K562 (cell line): ENCODE results near the gene CHPF2. TPM values are rescaled to one million over a fixed set of nuclear protein-coding genes. Genes with fewer than 3 reads are reported as not detected.

Experiments
- CAMTA2 ChIP-seq: fragments of 250-450 bp; sonication (Bioruptor Pico); conservative IDR thresholded peaks from 2 replicates; pipeline ENCODE4 v1.5.1; 2022
- IRF2 ChIP-seq: sonication (generic); formaldehyde crosslinking; IDR thresholded peaks from 2 replicates; pipeline ENCODE4 v1.8.1; 2022; ENCODE audit warnings: mild to moderate bottlenecking, missing genetic modification reagents
- MTA1 ChIP-seq: fragments of 450-650 bp; IDR thresholded peaks from 2 replicates; pipeline ENCODE4 v1.6.1; 2017; ENCODE audit warnings: borderline replicate concordance
- NR3C1 ChIP-seq: sonication (generic); formaldehyde crosslinking; IDR thresholded peaks from 2 replicates; pipeline ENCODE4 v1.8.1; 2022; ENCODE audit warnings: missing genetic modification reagents
- POLR3A ChIP-seq: IDR thresholded peaks from 2 replicates; pipeline ENCODE4 v1.6.1; 2011; ENCODE audit warnings: borderline replicate concordance, mild to moderate bottlenecking, moderate library complexity; ENCODE audit not compliant: insufficient read length, insufficient read depth; ENCODE audit errors: extremely low read depth
- TAF7 ChIP-seq: fragments of 450-650 bp; IDR thresholded peaks from 2 replicates; pipeline ENCODE4 v1.6.1; 2016; ENCODE audit warnings: missing genetic modification characterization, missing compliant biosample characterization
- WHSC1 ChIP-seq: IDR thresholded peaks from one replicate; pipeline ENCODE4 v1.6.1; 2012; ENCODE audit warnings: low read length, control low read depth, inconsistent platforms
- ZFX ChIP-seq: sonication (generic); formaldehyde crosslinking; IDR thresholded peaks from 2 replicates; pipeline ENCODE4 v1.8.0; 2022; ENCODE audit warnings: mild to moderate bottlenecking, missing genetic modification reagents, moderate library complexity
- ZNF175 ChIP-seq: fragments of 200-800 bp; sonication (Bioruptor generic); IDR thresholded peaks from 2 replicates; pipeline ENCODE4 v1.6.1; 2016; ENCODE audit warnings: low read depth, mild to moderate bottlenecking, missing genetic modification characterization, missing compliant biosample characterization
- polyA plus RNA-seq, 8 experiments: library from polyadenylated mRNA; depleted of rRNA in 4 of 8; stranded (reverse) in 5 of 8; unstranded in 3 of 8; fragments of >200 nt; fragmentation: Nextera tagmentation in 2 of 8; fragmentation: Illumina TruSeq in 1 of 8; extraction: Ambion mirVana in 2 of 8; extraction: Trizol in 1 of 8; gene quantifications; 2 replicates each; pipeline versions ENCODE4 v1.2.1 to v1.2.3, GENCODE V29; 2011 to 2014; ENCODE audit warnings: inconsistent platforms in 1 of 8, missing spikeins in 1 of 8
- total RNA-seq, 7 experiments: library from RNA; depleted of rRNA in 6 of 7; stranded (reverse); fragments of >200 nt in 6 of 7; fragmentation: Illumina TruSeq in 2 of 7; extraction: Trizol in 2 of 7; gene quantifications; 2 replicates each; pipeline versions ENCODE4 v1.2.1 to v1.2.3, GENCODE V29; 2011 to 2021; ENCODE audit warnings: low replicate concordance in 1 of 7
- TF ChIP-seq, protein P1 (sequence below): sonication (generic); formaldehyde crosslinking; IDR thresholded peaks from 2 replicates; pipeline ENCODE4 v1.8.0; 2023; ENCODE audit warnings: missing genetic modification reagents, mild to moderate bottlenecking, borderline replicate concordance
- TF ChIP-seq, protein P2 (sequence below): fragments of 450-650 bp; IDR thresholded peaks from 2 replicates; pipeline ENCODE4 v1.6.1; 2016; ENCODE audit warnings: low read depth, mild to moderate bottlenecking, moderate library complexity
- TF ChIP-seq, protein P3 (sequence below): fragments of 450-650 bp; IDR thresholded peaks from 2 replicates; pipeline ENCODE4 v1.7.0; 2016; ENCODE audit warnings: borderline replicate concordance
- TF ChIP-seq, protein P4 (sequence below): sonication (generic); formaldehyde crosslinking; IDR thresholded peaks from 2 replicates; pipeline ENCODE4 v1.8.0; 2023; ENCODE audit warnings: mild to moderate bottlenecking, missing genetic modification reagents
- TF ChIP-seq, protein P5 (sequence below): fragments of 150-350 bp; conservative IDR thresholded peaks from 2 replicates; pipeline ENCODE4 v1.6.1; 2014; ENCODE audit warnings: low read length

CHPF2 gene
- total and polyA plus RNA-seq, 9 of the 15 experiments (the other 6 are each of a cell fraction or from before 2014, with no cell fraction given) = 0.08 to 32.8 (median 10.5) TPM

DNA sequence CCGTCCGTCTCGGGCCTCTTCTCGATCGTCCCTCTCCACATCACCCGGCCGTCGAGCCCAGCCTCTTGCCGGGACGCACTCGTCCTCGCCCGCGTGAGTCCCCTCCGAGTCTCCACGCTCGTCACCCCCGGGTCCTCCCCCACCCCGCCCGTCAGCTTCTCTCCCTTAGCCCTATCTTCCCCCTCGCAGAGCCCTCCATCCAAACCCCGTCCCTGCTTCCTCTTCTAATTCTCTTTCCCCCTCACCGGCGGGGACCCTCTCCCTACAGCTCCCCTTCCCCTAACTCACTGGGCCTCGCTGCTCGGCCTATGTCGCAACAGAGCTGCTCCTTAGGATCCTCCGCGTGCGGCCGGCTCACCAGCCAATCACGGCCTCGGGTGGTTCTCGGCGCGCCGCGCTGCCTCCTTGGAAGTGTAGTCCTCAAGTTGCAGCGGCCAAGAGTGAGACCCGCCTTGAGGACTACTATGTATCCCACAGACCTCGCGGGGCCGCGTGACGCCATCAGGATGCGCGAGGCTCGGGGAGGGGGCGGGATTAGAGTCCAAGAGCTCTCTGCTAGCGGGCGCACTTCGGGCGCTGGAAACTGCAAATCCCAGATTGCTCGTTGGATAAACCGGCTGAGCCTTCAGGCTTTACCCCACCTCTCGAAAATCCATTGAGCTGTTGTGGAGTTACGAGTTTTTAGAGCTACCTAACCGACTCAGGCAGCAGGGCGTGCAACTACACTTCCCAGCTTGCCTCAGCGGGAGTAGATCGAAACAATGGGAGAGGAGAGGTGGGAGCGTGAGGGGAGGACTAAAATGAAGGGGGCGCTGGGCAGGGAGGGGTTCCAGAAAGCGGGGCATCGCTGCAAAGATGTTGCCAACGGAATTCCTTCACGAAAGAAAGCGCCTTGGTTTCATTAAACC, 5.2 kb upstream of the CHPF2 start, which contains the start of gene ABCF2 (continued):
- TF ChIP-seq MTA1 (peak; percentile 100), ZFX (CRISPR knock-in tag) (peak; percentile 66), ZNF175 (CRISPR knock-in tag) (no peak), IRF2 (no peak), WHSC1 (no peak), NR3C1 (CRISPR knock-in tag) (no peak), CAMTA2 (CRISPR knock-in tag) (no peak; the same call in 1 of the 2 replicates), TAF7 (tag) (peak; percentile 82), POLR3A (no peak)
- TF ChIP-seq, protein P1, sequence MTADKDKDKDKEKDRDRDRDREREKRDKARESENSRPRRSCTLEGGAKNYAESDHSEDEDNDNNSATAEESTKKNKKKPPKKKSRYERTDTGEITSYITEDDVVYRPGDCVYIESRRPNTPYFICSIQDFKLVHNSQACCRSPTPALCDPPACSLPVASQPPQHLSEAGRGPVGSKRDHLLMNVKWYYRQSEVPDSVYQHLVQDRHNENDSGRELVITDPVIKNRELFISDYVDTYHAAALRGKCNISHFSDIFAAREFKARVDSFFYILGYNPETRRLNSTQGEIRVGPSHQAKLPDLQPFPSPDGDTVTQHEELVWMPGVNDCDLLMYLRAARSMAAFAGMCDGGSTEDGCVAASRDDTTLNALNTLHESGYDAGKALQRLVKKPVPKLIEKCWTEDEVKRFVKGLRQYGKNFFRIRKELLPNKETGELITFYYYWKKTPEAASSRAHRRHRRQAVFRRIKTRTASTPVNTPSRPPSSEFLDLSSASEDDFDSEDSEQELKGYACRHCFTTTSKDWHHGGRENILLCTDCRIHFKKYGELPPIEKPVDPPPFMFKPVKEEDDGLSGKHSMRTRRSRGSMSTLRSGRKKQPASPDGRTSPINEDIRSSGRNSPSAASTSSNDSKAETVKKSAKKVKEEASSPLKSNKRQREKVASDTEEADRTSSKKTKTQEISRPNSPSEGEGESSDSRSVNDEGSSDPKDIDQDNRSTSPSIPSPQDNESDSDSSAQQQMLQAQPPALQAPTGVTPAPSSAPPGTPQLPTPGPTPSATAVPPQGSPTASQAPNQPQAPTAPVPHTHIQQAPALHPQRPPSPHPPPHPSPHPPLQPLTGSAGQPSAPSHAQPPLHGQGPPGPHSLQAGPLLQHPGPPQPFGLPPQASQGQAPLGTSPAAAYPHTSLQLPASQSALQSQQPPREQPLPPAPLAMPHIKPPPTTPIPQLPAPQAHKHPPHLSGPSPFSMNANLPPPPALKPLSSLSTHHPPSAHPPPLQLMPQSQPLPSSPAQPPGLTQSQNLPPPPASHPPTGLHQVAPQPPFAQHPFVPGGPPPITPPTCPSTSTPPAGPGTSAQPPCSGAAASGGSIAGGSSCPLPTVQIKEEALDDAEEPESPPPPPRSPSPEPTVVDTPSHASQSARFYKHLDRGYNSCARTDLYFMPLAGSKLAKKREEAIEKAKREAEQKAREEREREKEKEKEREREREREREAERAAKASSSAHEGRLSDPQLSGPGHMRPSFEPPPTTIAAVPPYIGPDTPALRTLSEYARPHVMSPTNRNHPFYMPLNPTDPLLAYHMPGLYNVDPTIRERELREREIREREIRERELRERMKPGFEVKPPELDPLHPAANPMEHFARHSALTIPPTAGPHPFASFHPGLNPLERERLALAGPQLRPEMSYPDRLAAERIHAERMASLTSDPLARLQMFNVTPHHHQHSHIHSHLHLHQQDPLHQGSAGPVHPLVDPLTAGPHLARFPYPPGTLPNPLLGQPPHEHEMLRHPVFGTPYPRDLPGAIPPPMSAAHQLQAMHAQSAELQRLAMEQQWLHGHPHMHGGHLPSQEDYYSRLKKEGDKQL (CRISPR knock-in tag) = no peak
- TF ChIP-seq, protein P2, sequence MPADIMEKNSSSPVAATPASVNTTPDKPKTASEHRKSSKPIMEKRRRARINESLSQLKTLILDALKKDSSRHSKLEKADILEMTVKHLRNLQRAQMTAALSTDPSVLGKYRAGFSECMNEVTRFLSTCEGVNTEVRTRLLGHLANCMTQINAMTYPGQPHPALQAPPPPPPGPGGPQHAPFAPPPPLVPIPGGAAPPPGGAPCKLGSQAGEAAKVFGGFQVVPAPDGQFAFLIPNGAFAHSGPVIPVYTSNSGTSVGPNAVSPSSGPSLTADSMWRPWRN = no peak
- TF ChIP-seq, protein P3, sequence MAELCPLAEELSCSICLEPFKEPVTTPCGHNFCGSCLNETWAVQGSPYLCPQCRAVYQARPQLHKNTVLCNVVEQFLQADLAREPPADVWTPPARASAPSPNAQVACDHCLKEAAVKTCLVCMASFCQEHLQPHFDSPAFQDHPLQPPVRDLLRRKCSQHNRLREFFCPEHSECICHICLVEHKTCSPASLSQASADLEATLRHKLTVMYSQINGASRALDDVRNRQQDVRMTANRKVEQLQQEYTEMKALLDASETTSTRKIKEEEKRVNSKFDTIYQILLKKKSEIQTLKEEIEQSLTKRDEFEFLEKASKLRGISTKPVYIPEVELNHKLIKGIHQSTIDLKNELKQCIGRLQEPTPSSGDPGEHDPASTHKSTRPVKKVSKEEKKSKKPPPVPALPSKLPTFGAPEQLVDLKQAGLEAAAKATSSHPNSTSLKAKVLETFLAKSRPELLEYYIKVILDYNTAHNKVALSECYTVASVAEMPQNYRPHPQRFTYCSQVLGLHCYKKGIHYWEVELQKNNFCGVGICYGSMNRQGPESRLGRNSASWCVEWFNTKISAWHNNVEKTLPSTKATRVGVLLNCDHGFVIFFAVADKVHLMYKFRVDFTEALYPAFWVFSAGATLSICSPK = no peak; the same call in 1 of the 2 replicates
- TF ChIP-seq, protein P4, sequence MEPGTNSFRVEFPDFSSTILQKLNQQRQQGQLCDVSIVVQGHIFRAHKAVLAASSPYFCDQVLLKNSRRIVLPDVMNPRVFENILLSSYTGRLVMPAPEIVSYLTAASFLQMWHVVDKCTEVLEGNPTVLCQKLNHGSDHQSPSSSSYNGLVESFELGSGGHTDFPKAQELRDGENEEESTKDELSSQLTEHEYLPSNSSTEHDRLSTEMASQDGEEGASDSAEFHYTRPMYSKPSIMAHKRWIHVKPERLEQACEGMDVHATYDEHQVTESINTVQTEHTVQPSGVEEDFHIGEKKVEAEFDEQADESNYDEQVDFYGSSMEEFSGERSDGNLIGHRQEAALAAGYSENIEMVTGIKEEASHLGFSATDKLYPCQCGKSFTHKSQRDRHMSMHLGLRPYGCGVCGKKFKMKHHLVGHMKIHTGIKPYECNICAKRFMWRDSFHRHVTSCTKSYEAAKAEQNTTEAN (CRISPR knock-in tag) = no peak
- TF ChIP-seq, protein P5, sequence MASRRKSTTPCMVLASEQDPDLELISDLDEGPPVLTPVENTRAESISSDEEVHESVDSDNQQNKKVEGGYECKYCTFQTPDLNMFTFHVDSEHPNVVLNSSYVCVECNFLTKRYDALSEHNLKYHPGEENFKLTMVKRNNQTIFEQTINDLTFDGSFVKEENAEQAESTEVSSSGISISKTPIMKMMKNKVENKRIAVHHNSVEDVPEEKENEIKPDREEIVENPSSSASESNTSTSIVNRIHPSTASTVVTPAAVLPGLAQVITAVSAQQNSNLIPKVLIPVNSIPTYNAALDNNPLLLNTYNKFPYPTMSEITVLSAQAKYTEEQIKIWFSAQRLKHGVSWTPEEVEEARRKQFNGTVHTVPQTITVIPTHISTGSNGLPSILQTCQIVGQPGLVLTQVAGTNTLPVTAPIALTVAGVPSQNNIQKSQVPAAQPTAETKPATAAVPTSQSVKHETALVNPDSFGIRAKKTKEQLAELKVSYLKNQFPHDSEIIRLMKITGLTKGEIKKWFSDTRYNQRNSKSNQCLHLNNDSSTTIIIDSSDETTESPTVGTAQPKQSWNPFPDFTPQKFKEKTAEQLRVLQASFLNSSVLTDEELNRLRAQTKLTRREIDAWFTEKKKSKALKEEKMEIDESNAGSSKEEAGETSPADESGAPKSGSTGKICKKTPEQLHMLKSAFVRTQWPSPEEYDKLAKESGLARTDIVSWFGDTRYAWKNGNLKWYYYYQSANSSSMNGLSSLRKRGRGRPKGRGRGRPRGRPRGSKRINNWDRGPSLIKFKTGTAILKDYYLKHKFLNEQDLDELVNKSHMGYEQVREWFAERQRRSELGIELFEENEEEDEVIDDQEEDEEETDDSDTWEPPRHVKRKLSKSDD = peak; percentile 82; the same call in 1 of the 2 replicates
